Duodenal mucosa (tissue), 2 donors: ENCODE results near the gene MCIDAS.

Experiments used
- H3K27ac ChIP-seq: one replicate; pipeline ENCODE4 v1.7.0; 2013; ENCODE audit warnings: low read depth, low read length
- H3K27me3 ChIP-seq, 2 donors: one replicate each; pipeline ENCODE4 v1.7.0; 2013; ENCODE audit warnings: low read length in 2 of 2, control low read depth in 1 of 2; ENCODE audit not compliant: insufficient read depth in 2 of 2, control insufficient read depth in 1 of 2
- H3K36me3 ChIP-seq, 2 donors: one replicate each; pipeline ENCODE4 v1.7.0; 2013; ENCODE audit warnings: low read length in 2 of 2, control low read depth in 1 of 2; ENCODE audit not compliant: insufficient read depth in 2 of 2, control insufficient read depth in 1 of 2
- H3K4me1 ChIP-seq, 2 donors: one replicate each; pipeline ENCODE4 v1.7.0; 2013; ENCODE audit warnings: low read length in 2 of 2, control low read depth in 1 of 2; ENCODE audit not compliant: insufficient read depth in 2 of 2, control insufficient read depth in 1 of 2
- H3K4me3 ChIP-seq, 2 donors: one replicate each; pipeline ENCODE4 v1.7.0; 2013; ENCODE audit warnings: low read length in 2 of 2, low read depth in 1 of 2
- H3K9ac ChIP-seq, 2 donors: one replicate each; pipeline ENCODE4 v1.7.0; 2013; ENCODE audit warnings: low read length in 2 of 2, low read depth in 1 of 2
- H3K9me3 ChIP-seq, 2 donors: one replicate each; pipeline ENCODE4 v1.7.0; 2013; ENCODE audit warnings: low read length in 2 of 2, control low read depth in 1 of 2; ENCODE audit not compliant: control insufficient read depth in 1 of 2

The MCIDAS gene

GRCh38 chr5:55222985-55223811 is 3.9 kb downstream of the MCIDAS start:
- peaks cover 74 to 76% of the 10 kb centered on the region in 2 donors for H3K27me3 ChIP-seq
- no peaks in the 10 kb centered on the region for H3K9me3 ChIP-seq
- no peaks in the 10 kb centered on the region for H3K36me3 ChIP-seq
- no peak overlapping the region for H3K27ac ChIP-seq
- peaks cover 23 to 27% of the 10 kb centered on the region in 2 donors for H3K4me1 ChIP-seq
- no peak overlapping the region for H3K9ac ChIP-seq
- H3K4me3 ChIP-seq, result peak overlapping the region; percentile 17 to 53

GRCh38 chr5:55222092-55222984 is 4.8 kb downstream of the MCIDAS start:
- no peak overlapping the region for H3K4me3 ChIP-seq
- H3K9ac ChIP-seq, result no peak overlapping the region
- H3K4me1 ChIP-seq, result peaks cover 16 to 23% of the 10 kb centered on the region in 2 donors
- H3K27ac ChIP-seq, result no peak overlapping the region
- H3K27me3 ChIP-seq, result peaks cover 65 to 68% of the 10 kb centered on the region in 2 donors
- no peaks in the 10 kb centered on the region for H3K36me3 ChIP-seq
- H3K9me3 ChIP-seq, result no peaks in the 10 kb centered on the region

DNA sequence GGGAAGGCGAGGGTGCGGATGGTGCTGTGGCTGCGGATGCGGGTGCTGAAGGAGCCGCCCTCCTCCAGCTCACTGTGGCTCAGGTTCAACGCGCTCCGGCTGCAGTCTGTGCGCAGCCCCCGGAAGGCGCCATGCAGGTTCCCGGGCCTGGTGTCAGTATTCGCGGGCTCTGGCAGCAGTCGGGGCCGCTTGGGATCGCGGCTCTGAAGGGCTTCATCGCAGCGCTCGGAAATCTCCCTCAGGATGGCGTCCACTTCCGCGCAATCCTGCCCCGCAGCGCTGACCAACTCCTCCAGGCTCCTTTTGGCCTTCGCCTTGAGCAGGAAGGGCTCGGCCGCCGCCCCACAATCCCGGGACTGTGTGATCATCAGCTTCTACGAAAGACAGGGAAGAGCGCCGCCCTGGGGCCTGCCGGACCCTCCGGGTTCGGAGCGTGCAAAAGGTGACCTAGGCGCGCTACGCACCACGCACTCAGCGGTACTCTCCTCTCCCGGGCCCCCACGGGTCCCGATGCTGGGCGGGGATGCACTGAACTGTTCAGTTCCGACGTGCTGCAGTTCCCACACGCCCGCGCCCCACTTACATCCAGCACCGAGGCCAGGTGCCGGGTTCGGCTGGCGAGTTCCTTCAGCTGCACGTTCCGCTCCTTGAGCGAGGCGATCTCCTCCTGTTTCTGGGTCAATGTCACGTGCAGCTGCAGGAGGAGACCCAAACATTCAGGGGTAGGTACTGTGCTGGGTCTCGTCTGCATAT is 6.5 kb downstream of the MCIDAS start:
- no peaks in the 10 kb centered on the region for H3K36me3 ChIP-seq
- H3K27ac ChIP-seq, result no peak overlapping the region
- peaks cover 51 to 52% of the 10 kb centered on the region in 2 donors for H3K27me3 ChIP-seq
- peaks cover 12 to 16% of the 10 kb centered on the region in 2 donors for H3K4me1 ChIP-seq
- H3K9ac ChIP-seq, result no peak overlapping the region
- no peaks in the 10 kb centered on the region for H3K9me3 ChIP-seq
- peak overlapping the region; percentile 50 to 58 for H3K4me3 ChIP-seq

GRCh38 chr5:55219770-55220169 is 7.3 kb downstream of the MCIDAS start:
- no peaks in the 10 kb centered on the region for H3K9me3 ChIP-seq
- no peak overlapping the region for H3K9ac ChIP-seq
- peaks cover 44% of the 10 kb centered on the region in 2 donors for H3K27me3 ChIP-seq
- H3K4me3 ChIP-seq, result no peak overlapping the region
- H3K4me1 ChIP-seq, result peaks cover 12 to 16% of the 10 kb centered on the region in 2 donors
- H3K36me3 ChIP-seq, result no peaks in the 10 kb centered on the region
- H3K27ac ChIP-seq, result no peak overlapping the region

GRCh38 chr5:55218967-55219366 is 8.1 kb downstream of the MCIDAS start:
- peak overlapping the region in 1 of 2 donors; percentile 28 for H3K4me3 ChIP-seq
- H3K9ac ChIP-seq, result no peak overlapping the region
- H3K9me3 ChIP-seq, result no peaks in the 10 kb centered on the region
- no peaks in the 10 kb centered on the region for H3K36me3 ChIP-seq
- no peak overlapping the region for H3K27ac ChIP-seq
- peaks cover 12 to 16% of the 10 kb centered on the region in 2 donors for H3K4me1 ChIP-seq
- peaks cover 36 to 38% of the 10 kb centered on the region in 2 donors for H3K27me3 ChIP-seq

- no peaks in the 10 kb centered on the region for H3K4me1 ChIP-seq
- H3K36me3 ChIP-seq, result no peaks in the 10 kb centered on the region
- peaks cover 0 to 4% of the 10 kb centered on the region in 2 donors for H3K27me3 ChIP-seq
- no peak overlapping the region for H3K4me3 ChIP-seq
- no peaks in the 10 kb centered on the region for H3K9me3 ChIP-seq
- no peak overlapping the region for H3K9ac ChIP-seq
- H3K27ac ChIP-seq, result no peak overlapping the region
Observed at GRCh38 chr5:55211184-55211874, 15.8 kb downstream of the MCIDAS start.

GRCh38 chr5:55205001-55205400 is 22.1 kb downstream of the MCIDAS start:
- H3K36me3 ChIP-seq, result no peaks in the 10 kb centered on the region
- no peak overlapping the region for H3K27ac ChIP-seq
- peaks cover 0 to 4% of the 10 kb centered on the region in 2 donors for H3K27me3 ChIP-seq
- H3K9me3 ChIP-seq, result no peaks in the 10 kb centered on the region
- H3K4me1 ChIP-seq, result no peaks in the 10 kb centered on the region
- no peak overlapping the region for H3K9ac ChIP-seq
- no peak overlapping the region for H3K4me3 ChIP-seq

GRCh38 chr5:55191165-55191564 is 36.0 kb downstream of the MCIDAS start:
- no peak overlapping the region for H3K4me3 ChIP-seq
- no peak overlapping the region for H3K9ac ChIP-seq
- no peak overlapping the region for H3K27ac ChIP-seq
- no peaks in the 10 kb centered on the region for H3K36me3 ChIP-seq
- peaks cover 12 to 31% of the 10 kb centered on the region in 2 donors for H3K27me3 ChIP-seq
- no peaks in the 10 kb centered on the region for H3K9me3 ChIP-seq
- no peaks in the 10 kb centered on the region for H3K4me1 ChIP-seq

DNA sequence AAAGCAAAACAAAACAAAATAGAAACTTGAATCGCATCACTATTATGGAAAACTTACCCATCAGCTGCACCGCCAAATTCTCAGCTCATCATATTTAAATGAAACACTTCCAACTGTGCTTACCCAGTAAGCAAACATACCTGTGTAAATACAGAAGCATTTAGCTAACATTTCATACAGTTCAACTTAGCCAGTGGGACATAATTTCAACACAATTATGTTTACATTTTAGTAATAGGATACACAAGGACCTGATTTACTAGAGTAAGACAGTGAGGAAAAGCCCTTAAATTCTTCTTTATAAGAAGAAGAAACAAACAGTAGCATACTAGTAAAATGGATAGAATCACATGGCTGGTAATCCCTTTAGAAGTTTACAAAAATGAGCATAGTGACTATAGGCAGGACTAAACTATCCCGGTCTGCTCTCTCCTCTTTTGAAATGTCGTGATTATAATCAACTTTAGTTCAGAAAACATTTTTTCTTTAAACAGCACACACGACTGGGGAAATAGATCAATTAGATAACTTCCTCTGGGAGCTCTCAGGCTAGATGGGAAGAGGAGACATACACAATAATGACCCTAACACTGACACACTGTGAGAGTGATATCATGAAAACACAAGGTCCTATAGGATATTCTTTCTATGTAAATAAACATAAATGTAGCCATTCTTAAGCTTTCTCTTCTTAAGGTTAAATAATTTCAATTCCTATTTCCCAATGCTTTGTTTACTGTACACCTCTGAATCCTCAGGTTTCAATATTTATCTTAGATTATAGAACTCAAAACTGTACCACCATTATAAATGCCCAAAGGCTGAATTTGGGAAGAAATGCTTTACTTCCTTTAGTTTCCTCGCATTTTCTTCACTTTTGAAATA is 38.2 kb downstream of the MCIDAS start:
- Histone ChIP-seq H3K27me3 (peaks cover 16 to 32% of the 10 kb centered on the region in 2 donors), H3K4me3 (no peak overlapping the region), H3K9me3 (no peaks in the 10 kb centered on the region), H3K4me1 (no peaks in the 10 kb centered on the region), H3K9ac (no peak overlapping the region), H3K36me3 (no peaks in the 10 kb centered on the region), H3K27ac (no peak overlapping the region)
